Tibial artery (tissue), 4 donors: ENCODE results near the gene GYPC.

Source experiments
- DNase-seq, 2 donors: peaks; one replicate each; pipeline ENCODE4 v3.0.0-alpha.2; 2019
- H3K27ac ChIP-seq, 2 donors: fragments of 200-600 bp; sonication (generic) in 1 of 2; 1 replicate in 1 of 2; 2 replicates in 1 of 2; pipeline ENCODE4 v1.5.1; 2018 to 2019; ENCODE audit warnings: mild to moderate bottlenecking in 1 of 2
- H3K27me3 ChIP-seq, 2 donors: fragments of 200-600 bp; sonication (generic) in 1 of 2; one replicate each; pipeline versions ENCODE4 v1.5.1 to v1.6.0; 2016 to 2019
- H3K36me3 ChIP-seq, 3 donors: fragments of 200-600 bp; sonication (generic) in 2 of 3; one replicate each; pipeline ENCODE4 v1.5.1; 2016 to 2019; ENCODE audit warnings: mild to moderate bottlenecking in 2 of 3
- H3K4me1 ChIP-seq, 4 donors: fragments of 200-600 bp; sonication (generic) in 2 of 4; 1 replicate in 3 of 4; 2 replicates in 1 of 4; pipeline ENCODE4 v1.5.1; 2016 to 2019
- H3K4me3 ChIP-seq, 2 donors: fragments of 200-600 bp; sonication (generic) in 1 of 2; 1 replicate in 1 of 2; 2 replicates in 1 of 2; pipeline ENCODE4 v1.5.1; 2018 to 2019; ENCODE audit warnings: mild to moderate bottlenecking in 2 of 2
- H3K9me3 ChIP-seq, 3 donors: fragments of 200-600 bp; sonication (generic) in 1 of 3; one replicate each; pipeline ENCODE4 v1.5.1; 2016 to 2019
- intact Hi-C: fragments of 100-400 bp; cut with DNase I; formaldehyde crosslinking; loops from one replicate; pipeline ENCODE4 v1.15.0; 2023; ENCODE audit warnings: low total_unique reads
- TF ChIP-seq, protein P1 (sequence below), 2 experiments: fragments of 200-600 bp in 1 of 2; fragments of 450-650 bp in 1 of 2; IDR thresholded peaks; one replicate each; pipeline ENCODE4 v1.5.1; 2017 to 2019; ENCODE audit warnings: antibody characterized with exemption in 2 of 2, mild to moderate bottlenecking in 1 of 2, moderate library complexity in 1 of 2

The GYPC gene

DNA sequence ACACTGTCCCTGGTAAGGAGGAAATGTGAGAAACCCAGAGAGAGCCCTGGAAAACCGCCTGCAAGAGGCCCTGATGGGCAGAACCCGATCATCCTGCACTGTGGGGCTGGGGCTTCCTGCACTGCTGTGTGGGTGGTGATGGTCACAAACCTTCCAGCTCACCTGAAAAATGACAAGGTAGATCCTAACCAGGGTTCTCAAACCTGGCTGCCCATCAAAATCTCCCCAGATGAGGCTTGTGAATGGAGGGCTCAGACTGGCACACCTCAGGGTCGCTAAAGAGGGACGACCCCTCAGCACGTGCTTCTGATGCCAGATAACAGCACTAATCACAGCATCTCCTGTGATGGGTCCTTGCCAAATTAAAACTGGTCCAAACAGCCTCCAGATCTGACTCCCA lies 74.7 kb downstream of the GYPC start:
- peaks cover 0 to 2% (median 0%) of the 10 kb centered on the region in 3 donors for H3K9me3 ChIP-seq
- H3K4me1 ChIP-seq: peaks cover 0 to 15% (median 0%) of the 10 kb centered on the region in 4 donors
- no peaks in the 10 kb centered on the region for H3K27me3 ChIP-seq
- intact Hi-C loops: no loop called here
- no peak overlapping the region for H3K4me3 ChIP-seq
- no peak overlapping the region for H3K27ac ChIP-seq
- TF ChIP-seq, protein P1, sequence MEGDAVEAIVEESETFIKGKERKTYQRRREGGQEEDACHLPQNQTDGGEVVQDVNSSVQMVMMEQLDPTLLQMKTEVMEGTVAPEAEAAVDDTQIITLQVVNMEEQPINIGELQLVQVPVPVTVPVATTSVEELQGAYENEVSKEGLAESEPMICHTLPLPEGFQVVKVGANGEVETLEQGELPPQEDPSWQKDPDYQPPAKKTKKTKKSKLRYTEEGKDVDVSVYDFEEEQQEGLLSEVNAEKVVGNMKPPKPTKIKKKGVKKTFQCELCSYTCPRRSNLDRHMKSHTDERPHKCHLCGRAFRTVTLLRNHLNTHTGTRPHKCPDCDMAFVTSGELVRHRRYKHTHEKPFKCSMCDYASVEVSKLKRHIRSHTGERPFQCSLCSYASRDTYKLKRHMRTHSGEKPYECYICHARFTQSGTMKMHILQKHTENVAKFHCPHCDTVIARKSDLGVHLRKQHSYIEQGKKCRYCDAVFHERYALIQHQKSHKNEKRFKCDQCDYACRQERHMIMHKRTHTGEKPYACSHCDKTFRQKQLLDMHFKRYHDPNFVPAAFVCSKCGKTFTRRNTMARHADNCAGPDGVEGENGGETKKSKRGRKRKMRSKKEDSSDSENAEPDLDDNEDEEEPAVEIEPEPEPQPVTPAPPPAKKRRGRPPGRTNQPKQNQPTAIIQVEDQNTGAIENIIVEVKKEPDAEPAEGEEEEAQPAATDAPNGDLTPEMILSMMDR (IDR thresholded peaks at IDR 0.05): no peak
- H3K36me3 ChIP-seq: no peaks in the 10 kb centered on the region
- DNase-seq: no peak

GRCh38 chr2:126731353-126731752 lies 75.4 kb downstream of the GYPC start:
- DNase-seq: no peak

DNA sequence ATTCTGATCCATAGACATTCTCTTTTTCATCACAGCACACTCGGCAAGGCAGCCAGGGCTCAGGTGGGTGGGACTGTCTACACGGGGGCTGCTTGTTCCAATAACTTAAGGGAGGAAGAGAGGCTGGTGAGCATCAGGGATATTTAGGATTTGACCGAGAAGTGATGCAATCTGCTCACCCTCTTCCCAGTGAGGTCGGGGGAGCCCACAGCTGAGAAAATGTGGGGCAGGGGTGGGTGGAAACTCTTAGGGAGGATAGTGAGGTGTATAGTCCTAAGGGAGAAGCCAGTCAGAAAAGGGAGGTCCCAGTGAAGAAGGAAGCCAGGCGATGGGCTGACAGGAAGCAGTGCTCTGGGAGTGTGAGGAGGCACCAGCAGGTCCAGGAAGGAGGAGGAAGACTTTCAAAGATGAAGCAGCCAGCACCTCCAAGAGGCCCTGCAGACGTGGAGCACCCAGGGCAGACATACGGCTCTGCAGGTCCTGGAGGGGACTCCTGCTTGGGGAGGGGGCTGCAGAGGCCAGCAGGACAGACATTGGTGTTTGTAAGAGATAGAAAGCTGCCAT lies 76.8 kb downstream of the GYPC start:
- no peaks in the 10 kb centered on the region for H3K36me3 ChIP-seq
- TF ChIP-seq, protein P1 (IDR thresholded peaks at IDR 0.05): no peak
- no peaks in the 10 kb centered on the region for H3K9me3 ChIP-seq
- intact Hi-C loops: no loop called here
- peaks cover 0 to 2% (median 0%) of the 10 kb centered on the region in 4 donors for H3K4me1 ChIP-seq
- H3K4me3 ChIP-seq: no peak overlapping the region
- H3K27me3 ChIP-seq: no peaks in the 10 kb centered on the region
- DNase-seq: no peak
- no peak overlapping the region for H3K27ac ChIP-seq

More at GRCh38 chr2:126731353-126731752, 75.4 kb downstream of the GYPC start:
- H3K27ac ChIP-seq: no peak overlapping the region
- H3K4me3 ChIP-seq: no peak overlapping the region
- no peaks in the 10 kb centered on the region for H3K27me3 ChIP-seq
- TF ChIP-seq, protein P1 (IDR thresholded peaks at IDR 0.05): no peak
- no peaks in the 10 kb centered on the region for H3K9me3 ChIP-seq
- intact Hi-C loops: no loop called here
- peaks cover 0 to 14% (median 0%) of the 10 kb centered on the region in 4 donors for H3K4me1 ChIP-seq
- no peaks in the 10 kb centered on the region for H3K36me3 ChIP-seq

- no peaks in the 10 kb centered on the region for H3K27me3 ChIP-seq
- intact Hi-C loops: no loop called here
- H3K36me3 ChIP-seq: no peaks in the 10 kb centered on the region
- DNase-seq: no peak
- H3K27ac ChIP-seq: no peak overlapping the region
- no peak overlapping the region for H3K4me3 ChIP-seq
- TF ChIP-seq, protein P1 (IDR thresholded peaks at IDR 0.05): no peak
- no peaks in the 10 kb centered on the region for H3K9me3 ChIP-seq
- no peaks in the 10 kb centered on the region for H3K4me1 ChIP-seq
Observed at GRCh38 chr2:126733795-126734194, 77.8 kb downstream of the GYPC start.

GRCh38 chr2:126736133-126736874 lies 80.3 kb downstream of the GYPC start:
- no peak for DNase-seq
- Histone ChIP-seq H3K4me3 (no peak overlapping the region), H3K36me3 (no peaks in the 10 kb centered on the region), H3K4me1 (no peaks in the 10 kb centered on the region), H3K9me3 (no peaks in the 10 kb centered on the region), H3K27me3 (no peaks in the 10 kb centered on the region), H3K27ac (no peak overlapping the region)
- TF ChIP-seq, protein P1 (IDR thresholded peaks at IDR 0.05): no peak
- intact Hi-C loops: no loop called here
